Adrenal gland (tissue), 12 donors: ENCODE measurements around the gene WWC2. TPM values are rescaled to one million over a fixed set of nuclear protein-coding genes. Genes with fewer than 3 reads are reported as not detected.

Experiments
- DNase-seq, 7 donors: peaks; one replicate each; pipeline ENCODE4 v3.0.0-alpha.2; 2019 to 2020
- H3K27ac ChIP-seq, 5 donors: fragments of 200-600 bp; sonication (generic) in 4 of 5; 1 replicate in 3 of 5; 2 replicates in 2 of 5; pipeline versions ENCODE4 v1.5.1 to v1.8.0; 2016 to 2020; ENCODE audit warnings: mild to moderate bottlenecking in 1 of 5
- H3K27me3 ChIP-seq: fragments of 200-600 bp; 2 replicates; pipeline ENCODE4 v1.8.0; 2021
- H3K36me3 ChIP-seq, 2 donors: fragments of 200-600 bp; replicated peaks in 1 of 2; 1 replicate in 1 of 2; 2 replicates in 1 of 2; pipeline versions ENCODE4 v1.5.1 to v1.8.0; 2018 to 2022
- H3K4me1 ChIP-seq, 2 donors: fragments of 200-600 bp; replicated peaks in 1 of 2; 1 replicate in 1 of 2; 2 replicates in 1 of 2; pipeline versions ENCODE4 v1.5.1 to v1.8.0; 2018 to 2021
- H3K4me3 ChIP-seq, 4 donors: fragments of 200-600 bp; sonication (generic) in 3 of 4; one replicate each; pipeline ENCODE4 v1.5.1; 2016 to 2018
- H3K9me3 ChIP-seq, 3 donors: fragments of 200-600 bp; sonication (generic) in 1 of 3; replicated peaks in 1 of 3; 1 replicate in 2 of 3; 2 replicates in 1 of 3; pipeline versions ENCODE4 v1.5.1 to v1.8.0; 2016 to 2021
- CTCF ChIP-seq, 6 experiments: fragments of 450-650 bp in 4 of 6; fragments of 200-600 bp in 2 of 6; sonication (generic) in 1 of 6; IDR thresholded peaks; 1 replicate in 5 of 6; 2 replicates in 1 of 6; pipeline versions ENCODE4 v1.5.1 to v1.8.0; 2016 to 2021; ENCODE audit warnings: antibody characterized with exemption in 6 of 6, mild to moderate bottlenecking in 2 of 6, moderate library complexity in 1 of 6
- POLR2A ChIP-seq, 2 donors: fragments of 450-650 bp; IDR thresholded peaks; one replicate each; pipeline ENCODE4 v1.6.1; 2017; ENCODE audit warnings: antibody characterized with exemption in 2 of 2, mild to moderate bottlenecking in 2 of 2, moderate library complexity in 1 of 2
- WGBS, 4 donors: extraction: QIAGEN DNeasy Blood & Tissue Kit in 2 of 4; methylation state at CpG; one replicate each; pipeline versions ENCODE4 v1.1.5 to v1.1.7; 2013 to 2017; 5-methylcytosine and 5-hydroxymethylcytosine counted together
- intact Hi-C, 2 donors: fragments of 100-400 bp; cut with DNase I; formaldehyde crosslinking; loops; one replicate each; pipeline versions ENCODE4 v1.14.1 to v1.15.0; 2022 to 2023
- polyA plus RNA-seq, 3 donors: library from polyadenylated mRNA; stranded (reverse); fragments of 200-250 nt in 2 of 3; fragments of 350-450 nt in 1 of 3; fragmentation: Illumina TruSeq in 1 of 3; extraction: RNeasy Lipid Tissue Mini Kit (QIAGEN cat#74804) in 1 of 3; gene quantifications; one replicate each; pipeline ENCODE4 v1.2.3, GENCODE V29; 2013 to 2014
- total RNA-seq, 9 donors: library from RNA; depleted of rRNA in 4 of 9; stranded (reverse); fragments of >200 nt in 4 of 9; fragments of 120-200 nt in 1 of 9; fragmentation: NEBNext Ultra II Directional in 1 of 9; extraction: Animal tissue kit (Norgen Biotek cat#: 25700) in 1 of 9; gene quantifications; one replicate each; pipeline versions ENCODE4 v1.1.0 to v1.2.4, GENCODE V29; 2013 to 2023
- donor health status: healthy with polysubstance abuse.
- donor health status: Bipolar disorder and iron deficiency.
- donor health status: DM: yes; HTN: yes; CAD: no.
- donor health status: DM: no; HTN: no; CAD: no.
- donor health status: DM: no; HTN: no; CAD: no.
- donor health status: DM: yes; HTN: yes; CAD: no.

The WWC2 gene
- total and polyA plus RNA-seq, 12 donors, result 3.1 to 27.9 (median 17.4) TPM

- Histone ChIP-seq H3K27ac (no peak overlapping the region), H3K9me3 (no peaks in the 10 kb centered on the region), H3K27me3 (no peaks in the 10 kb centered on the region), H3K4me3 (no peak overlapping the region), H3K36me3 (no peaks in the 10 kb centered on the region), H3K4me1 (peaks cover 6 to 20% of the 10 kb centered on the region in 2 donors)
- WGBS, 4 donors, result 86 to 88% (median 88%) methylated on average over 15 of the region's 15 CpGs
- DNase-seq, result no peak
- intact Hi-C loops, result no loop called here
- TF ChIP-seq POLR2A (IDR thresholded peaks at IDR 0.05), result no peak
- no peak for TF ChIP-seq CTCF (IDR thresholded peaks at IDR 0.05)
Measured at GRCh38 chr4:183096276-183096965, 2.6 kb upstream of the WWC2 start.

- Histone ChIP-seq H3K27ac (peak overlapping the region; percentile 93 to 98 (median 96)), H3K4me1 (peaks cover 6 to 22% of the 10 kb centered on the region in 2 donors), H3K36me3 (no peaks in the 10 kb centered on the region), H3K27me3 (no peaks in the 10 kb centered on the region), H3K4me3 (peak overlapping the region in 3 of 4 donors; percentile 13 to 70 (median 63)), H3K9me3 (no peaks in the 10 kb centered on the region)
- intact Hi-C loops, result no loop called here
- no peak for TF ChIP-seq POLR2A (IDR thresholded peaks at IDR 0.05)
- TF ChIP-seq CTCF (IDR thresholded peaks at IDR 0.05), result no peak
- DNase-seq, result peak in 6 of 7 donors; percentile 12 to 55 (median 28)
- WGBS, 4 donors, result 58 to 82% (median 70%) methylated on average over 33 to 43 of the region's 43 CpGs
Measured at GRCh38 chr4:183097231-183098018, 1.6 kb upstream of the WWC2 start.

GRCh38 chr4:183098019-183098722 is 886 bp upstream of the WWC2 start:
- no peaks in the 10 kb centered on the region for H3K9me3 ChIP-seq
- intact Hi-C loops, result no loop called here
- peak; percentile 52 to 72 (median 65) for DNase-seq
- WGBS, 4 donors, result 0 to 13% (median 3%) methylated on average over 6 to 79 of the region's 79 CpGs
- peak overlapping the region; percentile 43 to 78 (median 66) for H3K4me3 ChIP-seq
- peaks cover 6 to 22% of the 10 kb centered on the region in 2 donors for H3K4me1 ChIP-seq
- H3K27me3 ChIP-seq, result no peaks in the 10 kb centered on the region
- no peaks in the 10 kb centered on the region for H3K36me3 ChIP-seq
- peak overlapping the region; percentile 93 to 98 (median 96) for H3K27ac ChIP-seq
- TF ChIP-seq POLR2A (IDR thresholded peaks at IDR 0.05) (no peak), CTCF (IDR thresholded peaks at IDR 0.05) (peak in 2 of 6 experiments; percentile 15 to 30)
